Activated CD4-positive, alpha-beta T cell treated with anti-CD3 and anti-CD28 coated beads for 1 hour (primary cell): ENCODE results near the gene DMBX1.

Experiments used
- DNase-seq: peaks from one replicate; pipeline ENCODE4 v3.0.0-alpha.2; 2020

DMBX1 gene

GRCh38 chr1:46508757-46509156 is 19.1 kb downstream of the DMBX1 start:
- DNase-seq: no peak

DNA sequence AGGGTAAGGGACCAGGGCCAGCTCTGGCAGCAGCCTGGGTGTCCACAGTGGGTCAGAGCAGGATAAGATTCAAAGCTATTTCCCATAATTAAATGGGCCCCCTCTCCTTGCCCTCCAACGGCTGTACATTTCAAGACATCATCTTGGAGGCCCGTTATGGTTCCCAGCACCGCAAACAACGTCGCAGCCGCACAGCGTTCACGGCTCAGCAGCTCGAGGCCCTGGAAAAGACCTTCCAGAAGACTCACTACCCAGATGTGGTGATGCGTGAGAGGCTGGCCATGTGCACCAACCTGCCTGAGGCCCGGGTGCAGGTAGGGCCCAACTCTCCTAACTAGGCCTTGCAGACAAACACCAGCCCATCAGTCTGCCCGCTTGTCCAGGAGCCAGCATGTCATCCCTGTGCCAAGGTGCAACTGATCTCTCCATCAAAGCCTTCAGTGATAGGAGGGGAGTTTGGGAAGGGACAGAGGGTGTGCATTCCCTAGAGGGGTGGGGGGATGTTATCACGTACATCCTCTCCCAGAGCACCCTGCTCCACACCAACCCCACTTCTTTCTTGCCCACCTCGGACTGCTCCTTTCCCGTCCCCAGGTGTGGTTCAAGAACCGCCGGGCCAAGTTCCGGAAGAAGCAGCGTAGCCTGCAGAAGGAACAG is 20.8 kb downstream of the DMBX1 start:
- no peak for DNase-seq

- DNase-seq: no peak
Observed at GRCh38 chr1:46510998-46511365, 21.3 kb downstream of the DMBX1 start.

- DNase-seq: no peak
Observed at GRCh38 chr1:46512135-46512791, 22.6 kb downstream of the DMBX1 start.

- no peak for DNase-seq
Observed at GRCh38 chr1:46512792-46513190, 23.2 kb downstream of the DMBX1 start.

DNA sequence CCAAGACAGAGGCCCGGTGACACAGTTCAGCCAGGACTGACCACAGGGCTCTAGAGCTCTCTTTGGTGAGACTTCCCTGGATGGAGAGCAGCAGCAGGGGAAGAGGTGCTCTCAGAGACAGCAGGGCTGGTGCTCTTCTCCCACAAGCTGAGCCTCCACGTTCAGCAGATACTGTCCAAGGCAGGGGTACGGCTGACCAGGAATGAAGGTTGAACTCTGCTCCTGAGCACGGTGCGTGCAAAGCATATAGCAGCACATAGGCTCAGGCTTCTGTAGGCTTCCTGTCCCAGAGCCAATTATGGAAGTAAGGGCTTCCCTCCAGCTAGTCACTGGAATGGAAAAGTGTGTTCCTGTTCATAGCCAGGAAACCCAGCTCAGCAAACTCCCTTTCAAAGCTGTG is 23.9 kb downstream of the DMBX1 start:
- no peak for DNase-seq

- DNase-seq: no peak
Observed at GRCh38 chr1:46515576-46515975, 25.9 kb downstream of the DMBX1 start.

DNA sequence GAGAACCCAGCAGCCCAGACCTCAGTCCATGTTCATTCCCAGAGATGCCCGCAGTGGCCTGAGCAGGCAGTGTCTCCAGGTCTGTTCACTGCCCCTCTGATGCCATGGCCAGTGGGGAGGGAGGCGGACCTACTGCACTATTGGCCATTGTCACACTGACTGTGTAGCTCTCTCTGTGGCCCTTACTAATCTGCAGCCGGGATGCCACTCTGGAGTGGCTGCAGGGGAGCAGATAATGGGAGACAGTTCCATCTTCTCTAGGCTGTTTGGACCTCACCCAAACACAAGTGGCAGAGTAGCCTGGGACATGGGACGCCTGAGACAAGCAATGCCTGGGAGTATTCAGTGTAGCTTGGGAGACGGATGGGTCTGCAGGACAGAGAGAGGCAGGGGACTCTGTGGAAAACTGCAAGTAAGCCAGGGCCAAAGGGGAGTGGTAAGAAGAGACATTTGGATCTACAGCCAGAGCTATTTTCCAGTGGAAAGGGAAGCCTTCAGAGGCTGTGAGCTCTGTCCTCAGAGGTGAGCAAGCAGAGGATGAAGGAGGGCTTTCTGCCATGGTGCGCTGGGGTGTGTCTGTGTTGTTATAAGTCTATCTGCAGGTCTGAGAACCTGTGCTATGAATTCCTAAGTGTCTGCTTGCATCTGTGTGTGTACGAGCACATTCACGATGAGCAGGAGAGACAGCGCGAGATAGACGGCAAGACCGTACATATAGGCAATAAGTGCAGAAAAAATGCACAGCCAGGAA is 26.7 kb downstream of the DMBX1 start:
- no peak for DNase-seq

- no peak for DNase-seq
Observed at GRCh38 chr1:46517010-46517600, 27.5 kb downstream of the DMBX1 start.

- no peak for DNase-seq
Observed at GRCh38 chr1:46517932-46518498, 28.4 kb downstream of the DMBX1 start.

DNA sequence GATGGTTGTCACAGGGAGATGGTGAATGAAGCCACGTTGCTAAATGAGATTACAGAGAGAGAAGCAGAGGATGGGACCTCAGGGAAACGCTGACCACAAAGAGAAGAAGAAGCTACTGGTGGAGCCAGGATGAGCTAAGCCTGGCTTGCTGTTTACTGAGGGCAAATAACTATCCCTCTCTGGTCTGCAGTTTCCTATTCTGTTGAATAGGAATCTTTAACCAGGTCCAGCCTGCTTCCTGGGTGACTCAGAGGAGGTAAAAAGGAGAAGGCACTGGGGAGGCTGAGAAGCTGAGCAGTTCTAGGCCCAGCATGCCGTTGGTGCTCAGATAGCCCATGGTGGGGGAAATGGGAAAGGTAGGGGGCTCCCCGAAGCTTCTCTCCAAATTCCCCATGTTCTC is 29.6 kb downstream of the DMBX1 start:
- no peak for DNase-seq

- no peak for DNase-seq
Observed at GRCh38 chr1:46520063-46520911, 30.7 kb downstream of the DMBX1 start.

DNA sequence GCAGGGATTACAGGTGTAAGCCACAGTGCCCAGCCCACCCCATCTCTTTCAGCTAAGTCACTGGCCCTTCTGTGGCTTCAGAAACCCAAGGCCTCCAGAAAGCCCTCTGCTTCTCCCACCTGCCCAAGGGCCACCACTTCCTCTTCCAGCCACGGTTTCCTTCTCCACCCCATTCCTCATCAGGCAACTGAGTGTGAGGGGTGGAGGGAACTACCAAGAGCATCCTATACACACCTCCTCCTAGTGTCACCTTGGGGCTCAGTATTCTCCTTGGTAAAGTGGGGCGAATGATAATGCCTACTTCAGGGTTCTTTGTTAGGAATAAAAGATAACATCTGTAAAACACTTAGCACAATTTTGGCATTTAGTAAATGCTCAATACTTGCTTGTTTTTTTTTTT is 31.8 kb downstream of the DMBX1 start:
- no peak for DNase-seq

GRCh38 chr1:46522184-46522968 is 32.7 kb downstream of the DMBX1 start:
- no peak for DNase-seq

GRCh38 chr1:46522969-46523320 is 33.3 kb downstream of the DMBX1 start:
- no peak for DNase-seq

GRCh38 chr1:46523496-46524353 is 34.1 kb downstream of the DMBX1 start:
- DNase-seq: no peak

DNA sequence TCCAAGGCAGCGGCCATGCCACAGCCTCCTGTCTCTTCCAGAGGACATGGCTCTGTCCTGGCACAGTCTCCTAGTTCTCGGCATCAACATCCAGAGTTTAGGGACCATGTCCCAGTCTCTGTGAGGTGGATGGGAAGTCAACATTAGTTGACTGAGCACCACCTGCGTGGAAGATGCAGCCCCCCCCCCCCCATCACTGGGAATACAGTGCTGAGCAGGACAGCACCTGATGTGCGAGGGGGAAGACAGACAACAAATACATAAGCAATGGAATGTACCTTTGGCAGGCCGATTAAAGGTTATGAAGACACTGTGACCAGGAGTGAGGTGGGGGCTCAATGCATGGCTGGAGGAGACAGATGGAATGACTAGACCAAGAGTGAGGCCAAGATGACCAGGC is 35.2 kb downstream of the DMBX1 start:
- DNase-seq: no peak

GRCh38 chr1:46525253-46525983 is 35.8 kb downstream of the DMBX1 start:
- DNase-seq: no peak

DNA sequence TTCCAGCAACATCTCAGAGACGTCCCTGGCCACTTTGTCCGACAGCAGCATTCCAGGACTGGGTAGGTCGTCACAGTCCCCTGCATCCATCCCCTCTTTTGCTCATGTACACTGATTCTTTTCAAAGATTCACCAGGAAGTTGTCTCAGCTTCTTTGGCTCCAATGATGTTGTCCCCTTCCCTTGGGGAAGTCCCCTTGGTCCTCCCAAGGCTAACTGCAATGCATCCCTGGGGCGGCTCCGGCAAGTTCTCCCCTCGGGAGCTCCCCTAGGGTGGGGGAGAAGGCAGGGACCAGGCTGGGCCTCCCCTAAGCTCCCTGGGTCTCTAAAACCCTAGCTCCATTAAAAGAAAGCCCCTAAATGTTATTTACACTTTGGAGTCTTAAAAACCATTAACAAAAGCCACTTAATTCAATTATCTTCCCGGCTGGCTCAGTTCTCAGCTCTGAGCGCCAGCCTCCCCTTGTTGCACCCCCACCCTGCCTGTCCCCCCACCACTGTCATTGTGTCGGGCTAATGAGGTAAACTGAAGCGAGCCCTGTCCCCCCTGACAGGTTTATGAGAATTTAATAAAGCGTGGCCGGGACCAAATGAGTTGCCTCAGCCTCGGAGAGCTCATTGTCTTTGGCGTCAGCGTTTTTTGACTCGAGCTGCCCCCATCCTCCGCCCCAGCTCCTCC is 36.5 kb downstream of the DMBX1 start:
- no peak for DNase-seq
